ENCODE results near the gene YIF1B.

GRCh38 chr19:38290631-38291147 lies 25.1 kb downstream of the YIF1B start:
- TF ChIP-seq ARNTL (CRISPR knock-in tag; IDR thresholded peaks at IDR 0.05; ENCODE audit: borderline replicate concordance, low read depth) (no peak), ZFP30 (CRISPR knock-in tag; IDR thresholded peaks at IDR 0.05) (no peak), PPARA (CRISPR knock-in tag; IDR thresholded peaks at IDR 0.05; ENCODE audit: borderline replicate concordance) (no peak), RARB (CRISPR knock-in tag; IDR thresholded peaks at IDR 0.05) (no peak), ZFP3 (CRISPR knock-in tag; IDR thresholded peaks at IDR 0.05) (no peak), CSRNP3 (CRISPR knock-in tag; IDR thresholded peaks at IDR 0.05) (no peak), ESRRG (CRISPR knock-in tag; IDR thresholded peaks at IDR 0.05) (no peak), CSDC2 (CRISPR knock-in tag; IDR thresholded peaks at IDR 0.05) (no peak), ZNF70 (CRISPR knock-in tag; IDR thresholded peaks at IDR 0.05) (no peak), GLIS3 (CRISPR knock-in tag; IDR thresholded peaks at IDR 0.05) (no peak), PATZ1 (CRISPR knock-in tag; IDR thresholded peaks at IDR 0.05; ENCODE audit: borderline replicate concordance) (no peak), BACH2 (CRISPR knock-in tag; IDR thresholded peaks at IDR 0.05; ENCODE audit: borderline replicate concordance) (no peak), TSHZ2 (CRISPR knock-in tag; IDR thresholded peaks at IDR 0.05) (no peak), OSR1 (CRISPR knock-in tag; IDR thresholded peaks at IDR 0.05) (no peak)
